Neuronal stem cell (in vitro differentiated cells): ENCODE measurements around the gene COL6A5.

Experiments
- DNase-seq: peaks from one replicate; pipeline ENCODE4 v3.0.0-alpha.2; 2013; ENCODE audit warnings: low spot score
- H2AFZ ChIP-seq: one replicate; pipeline ENCODE4 v1.6.1; 2013; ENCODE audit warnings: mild to moderate bottlenecking, low read length, inconsistent platforms
- H2AK5ac ChIP-seq: 2 replicates; pipeline ENCODE4 v1.6.1; 2013; ENCODE audit warnings: low read depth, mild to moderate bottlenecking, inconsistent platforms, low read length, moderate library complexity, mixed read lengths
- H2BK120ac ChIP-seq: 2 replicates; pipeline ENCODE4 v1.6.1; 2013; ENCODE audit warnings: low read depth, mild to moderate bottlenecking, inconsistent platforms, low read length, moderate library complexity, mixed read lengths
- H2BK12ac ChIP-seq: one replicate; pipeline ENCODE4 v1.6.1; 2013; ENCODE audit warnings: low read length, inconsistent platforms
- H2BK15ac ChIP-seq: 2 replicates; pipeline ENCODE4 v1.6.1; 2013; ENCODE audit warnings: mild to moderate bottlenecking, low read length, inconsistent platforms, mixed read lengths
- H2BK5ac ChIP-seq: one replicate; pipeline ENCODE4 v1.6.1; 2013; ENCODE audit warnings: inconsistent platforms, mild to moderate bottlenecking, low read length, moderate library complexity
- H3K14ac ChIP-seq: one replicate; pipeline ENCODE4 v1.6.1; 2013; ENCODE audit warnings: low read length, inconsistent platforms
- H3K18ac ChIP-seq: 2 replicates; pipeline ENCODE4 v1.6.1; 2013; ENCODE audit warnings: low read length, inconsistent platforms
- H3K23ac ChIP-seq: 2 replicates; pipeline ENCODE4 v1.6.1; 2013; ENCODE audit warnings: low read depth, mild to moderate bottlenecking, mixed read lengths, low read length, inconsistent platforms; ENCODE audit not compliant: poor library complexity
- H3K27ac ChIP-seq: replicated peaks from 3 replicates; pipeline ENCODE4 v1.5.1; 2013; ENCODE audit warnings: low read length, inconsistent platforms
- H3K27me3 ChIP-seq, 3 experiments: 2 replicates each; pipeline ENCODE4 v1.6.1; 2013; ENCODE audit warnings: low read length in 3 of 3, mild to moderate bottlenecking in 2 of 3, inconsistent platforms in 1 of 3, low read depth in 1 of 3, mixed read lengths in 1 of 3, moderate library complexity in 1 of 3; ENCODE audit not compliant: control insufficient read depth in 3 of 3, insufficient read depth in 3 of 3
- H3K36me3 ChIP-seq, 2 donors: replicated peaks in 1 of 2; 2 replicates each; pipeline ENCODE4 v1.6.1; 2013; ENCODE audit warnings: low read length in 2 of 2; ENCODE audit not compliant: control insufficient read depth in 2 of 2, insufficient read depth in 2 of 2
- H3K4ac ChIP-seq: 2 replicates; pipeline ENCODE4 v1.6.1; 2013; ENCODE audit warnings: inconsistent platforms, mild to moderate bottlenecking, low read length, moderate library complexity
- H3K4me1 ChIP-seq, 2 donors: 1 replicate in 1 of 2; 2 replicates in 1 of 2; pipeline ENCODE4 v1.6.1; 2013; ENCODE audit warnings: low read length in 2 of 2, low read depth in 1 of 2; ENCODE audit not compliant: control insufficient read depth in 2 of 2, insufficient read depth in 1 of 2
- H3K4me2 ChIP-seq: one replicate; pipeline ENCODE4 v1.6.1; 2013; ENCODE audit warnings: mild to moderate bottlenecking, low read length, inconsistent platforms; ENCODE audit not compliant: insufficient read depth, poor library complexity, severe bottlenecking
- H3K4me3 ChIP-seq, 2 donors: 2 replicates each; pipeline ENCODE4 v1.5.1; 2013; ENCODE audit warnings: low read length in 2 of 2, mild to moderate bottlenecking in 2 of 2, inconsistent platforms in 1 of 2, moderate library complexity in 1 of 2
- H3K79me1 ChIP-seq: one replicate; pipeline ENCODE4 v1.6.1; 2013; ENCODE audit warnings: low read depth, mild to moderate bottlenecking, inconsistent platforms, low read length, moderate library complexity
- H3K9ac ChIP-seq: one replicate; pipeline ENCODE4 v1.6.1; 2013; ENCODE audit warnings: mild to moderate bottlenecking, low read depth, low read length, inconsistent platforms; ENCODE audit not compliant: poor library complexity
- H3K9me3 ChIP-seq, 2 donors: replicated peaks in 1 of 2; 2 replicates each; pipeline versions ENCODE3 to v1.6.1; 2013; ENCODE audit warnings: low read length in 2 of 2, mild to moderate bottlenecking in 2 of 2, inconsistent platforms in 1 of 2, low read depth in 1 of 2, mixed read lengths in 1 of 2, moderate library complexity in 1 of 2; ENCODE audit not compliant: control insufficient read depth in 2 of 2, insufficient read depth in 1 of 2
- H4K8ac ChIP-seq: one replicate; pipeline ENCODE4 v1.6.1; 2013; ENCODE audit warnings: low read depth, mild to moderate bottlenecking, inconsistent platforms, low read length, moderate library complexity
- H4K91ac ChIP-seq: one replicate; pipeline ENCODE4 v1.6.1; 2013; ENCODE audit warnings: low read length, low read depth, mild to moderate bottlenecking, inconsistent platforms; ENCODE audit not compliant: poor library complexity
- WGBS, 2 donors: extraction: QIAGEN DNeasy Blood & Tissue Kit; methylation state at CpG; one replicate each; pipeline ENCODE4 v1.1.7; 2013; ENCODE audit warnings: missing lambda C conversion rate in 2 of 2, mixed read lengths in 1 of 2; ENCODE audit not compliant: insufficient read length in 2 of 2, insufficient replicate concordance in 1 of 2; ENCODE audit errors: extremely low coverage in 2 of 2; 5-methylcytosine and 5-hydroxymethylcytosine counted together

Gene COL6A5

GRCh38 chr3:130480736-130481135, 135.3 kb downstream of the COL6A5 start:
- H3K27ac ChIP-seq = no peak overlapping the region
- no peak overlapping the region for H3K18ac ChIP-seq
- H4K8ac ChIP-seq = no peak overlapping the region
- H2AFZ ChIP-seq = no peak overlapping the region
- WGBS, 2 donors = no CpG with 5 or more reads among the region's 4 CpGs
- H2BK12ac ChIP-seq = no peak overlapping the region
- H3K23ac ChIP-seq = no peak overlapping the region
- H3K4ac ChIP-seq = no peak overlapping the region
- no peak overlapping the region for H2BK120ac ChIP-seq
- H2BK5ac ChIP-seq = no peak overlapping the region
- H3K79me1 ChIP-seq = no peaks in the 10 kb centered on the region
- H3K36me3 ChIP-seq = no peaks in the 10 kb centered on the region
- H3K4me1 ChIP-seq = no peaks in the 10 kb centered on the region
- H2BK15ac ChIP-seq = no peak overlapping the region
- no peak overlapping the region for H4K91ac ChIP-seq
- H3K14ac ChIP-seq = no peak overlapping the region
- H3K4me3 ChIP-seq = no peak overlapping the region
- DNase-seq = peak; percentile 11
- no peaks in the 10 kb centered on the region for H3K27me3 ChIP-seq
- H3K9me3 ChIP-seq = no peaks in the 10 kb centered on the region
- H2AK5ac ChIP-seq = no peak overlapping the region
- H3K9ac ChIP-seq = no peak overlapping the region
- no peak overlapping the region for H3K4me2 ChIP-seq

GRCh38 chr3:130488288-130488687, 142.8 kb downstream of the COL6A5 start:
- Histone ChIP-seq H2BK5ac (no peak overlapping the region), H3K27ac (no peak overlapping the region), H3K14ac (no peak overlapping the region), H3K79me1 (no peaks in the 10 kb centered on the region), H2AFZ (no peak overlapping the region), H4K8ac (no peak overlapping the region), H3K4me1 (no peaks in the 10 kb centered on the region), H3K4ac (no peak overlapping the region), H4K91ac (no peak overlapping the region), H3K27me3 (no peaks in the 10 kb centered on the region), H3K18ac (no peak overlapping the region), H3K23ac (no peak overlapping the region), H3K9ac (no peak overlapping the region), H3K36me3 (no peaks in the 10 kb centered on the region), H2BK120ac (no peak overlapping the region), H2BK15ac (no peak overlapping the region), H3K4me3 (no peak overlapping the region), H3K4me2 (no peak overlapping the region), H2BK12ac (no peak overlapping the region), H2AK5ac (no peak overlapping the region), H3K9me3 (no peaks in the 10 kb centered on the region)
- no peak for DNase-seq
- WGBS, 2 donors = no CpG with 5 or more reads among the region's 1 CpG

GRCh38 chr3:130488769-130489450, 143.4 kb downstream of the COL6A5 start:
- DNase-seq = no peak

GRCh38 chr3:130490241-130490640, 144.8 kb downstream of the COL6A5 start:
- Histone ChIP-seq H3K18ac (no peak overlapping the region), H3K9me3 (no peaks in the 10 kb centered on the region), H2BK12ac (no peak overlapping the region), H3K79me1 (no peaks in the 10 kb centered on the region), H2BK5ac (no peak overlapping the region), H2AFZ (no peak overlapping the region), H2BK120ac (no peak overlapping the region), H4K8ac (no peak overlapping the region), H3K4me3 (no peak overlapping the region), H3K36me3 (no peaks in the 10 kb centered on the region), H2BK15ac (no peak overlapping the region), H3K23ac (no peak overlapping the region), H3K4me2 (no peak overlapping the region), H3K9ac (no peak overlapping the region), H3K4ac (no peak overlapping the region), H4K91ac (no peak overlapping the region), H2AK5ac (no peak overlapping the region), H3K27ac (no peak overlapping the region), H3K27me3 (no peaks in the 10 kb centered on the region), H3K4me1 (no peaks in the 10 kb centered on the region), H3K14ac (no peak overlapping the region)
- WGBS, 2 donors = no CpG with 5 or more reads among the region's 1 CpG
- DNase-seq = no peak

More at GRCh38 chr3:130488769-130489450, 143.4 kb downstream of the COL6A5 start:
- Histone ChIP-seq H3K9me3 (no peaks in the 10 kb centered on the region), H3K4me2 (no peak overlapping the region), H2BK5ac (no peak overlapping the region), H3K4ac (no peak overlapping the region), H3K79me1 (no peaks in the 10 kb centered on the region), H4K8ac (no peak overlapping the region), H3K4me3 (no peak overlapping the region), H2BK120ac (no peak overlapping the region), H2BK15ac (no peak overlapping the region), H2BK12ac (no peak overlapping the region), H3K23ac (no peak overlapping the region), H2AK5ac (no peak overlapping the region), H3K9ac (no peak overlapping the region), H3K18ac (no peak overlapping the region), H3K14ac (no peak overlapping the region), H2AFZ (no peak overlapping the region), H3K27me3 (no peaks in the 10 kb centered on the region), H3K27ac (no peak overlapping the region), H4K91ac (no peak overlapping the region), H3K4me1 (no peaks in the 10 kb centered on the region), H3K36me3 (no peaks in the 10 kb centered on the region)
- no CpG with 5 or more reads among the region's 2 CpGs for WGBS, 2 donors
